ENCODE data around the gene LRRFIP2.

- TF ChIP-seq CTCF (IDR thresholded peaks at IDR 0.05) = no peak
- TF ChIP-seq EP300 (IDR thresholded peaks at IDR 0.05) = peak; percentile 14 to 18
Observed at GRCh38 chr3:37183375-37183831, 9.0 kb upstream of the LRRFIP2 start.
